Osteoblast (primary cell): ENCODE results near the gene NKX1-2. TPM values are rescaled to one million over a fixed set of nuclear protein-coding genes. Genes with fewer than 3 reads are reported as not detected.

Source experiments
- DNase-seq: peaks from one replicate; pipeline ENCODE4 v3.0.0; 2011; ENCODE audit warnings: low spot score, mixed read lengths; ENCODE audit not compliant: insufficient read length; ENCODE audit errors: missing footprints
- H2AFZ ChIP-seq: 2 replicates; pipeline ENCODE4 v1.6.0; 2011; ENCODE audit warnings: mild to moderate bottlenecking, low read length
- H3K27ac ChIP-seq: 2 replicates; pipeline ENCODE4 v1.5.1; 2011; ENCODE audit warnings: mild to moderate bottlenecking, low read depth, low read length, moderate library complexity
- H3K27me3 ChIP-seq: 2 replicates; pipeline ENCODE4 v1.6.0; 2012; ENCODE audit warnings: mild to moderate bottlenecking, control low read depth, inconsistent platforms, low read length, moderate library complexity; ENCODE audit not compliant: insufficient read depth
- H3K36me3 ChIP-seq: 2 replicates; pipeline ENCODE4 v1.5.1; 2011; ENCODE audit warnings: mild to moderate bottlenecking, low read length, control low read depth, moderate library complexity; ENCODE audit not compliant: insufficient read depth
- H3K4me1 ChIP-seq: 2 replicates; pipeline ENCODE4 v1.5.1; 2011; ENCODE audit warnings: mild to moderate bottlenecking, low read length, control low read depth, moderate library complexity; ENCODE audit not compliant: insufficient read depth
- H3K4me2 ChIP-seq: 2 replicates; pipeline ENCODE4 v1.6.0; 2011; ENCODE audit warnings: mild to moderate bottlenecking, low read length; ENCODE audit not compliant: insufficient read depth
- H3K4me3 ChIP-seq: fragments of 200-600 bp; sonication (generic); 3 replicates; pipeline ENCODE4 v1.5.1; 2012; ENCODE audit warnings: mild to moderate bottlenecking, low read length, inconsistent platforms; ENCODE audit not compliant: insufficient read depth
- H3K79me2 ChIP-seq: 2 replicates; pipeline ENCODE4 v1.6.0; 2012; ENCODE audit warnings: mild to moderate bottlenecking, low read length, control low read depth, inconsistent platforms; ENCODE audit not compliant: insufficient read depth
- H3K9me3 ChIP-seq: 2 replicates; pipeline ENCODE4 v1.5.1; 2011; ENCODE audit warnings: low read depth, low read length, control low read depth
- H4K20me1 ChIP-seq: 2 replicates; pipeline ENCODE4 v1.6.0; 2012; ENCODE audit warnings: mild to moderate bottlenecking, low read length, control low read depth; ENCODE audit not compliant: insufficient read depth
- CTCF ChIP-seq: IDR thresholded peaks from 2 replicates; pipeline ENCODE4 v1.5.1; 2011; ENCODE audit warnings: mild to moderate bottlenecking, low read depth, low read length, moderate library complexity; ENCODE audit errors: extremely low read depth
- total RNA-seq: library from RNA; depleted of rRNA; stranded (reverse); fragments of >200 nt; gene quantifications from 2 replicates; pipeline ENCODE4 v1.2.3, GENCODE V29; 2012

NKX1-2 gene
- total RNA-seq, 1 donor, result not detected

- no peaks in the 10 kb centered on the region for H3K4me1 ChIP-seq
- no peak overlapping the region for H3K27ac ChIP-seq
- H3K27me3 ChIP-seq, result no peaks in the 10 kb centered on the region
- TF ChIP-seq CTCF, result no peak
- no peak for DNase-seq
- H4K20me1 ChIP-seq, result peaks cover 8% of the 10 kb centered on the region
- H2AFZ ChIP-seq, result no peak overlapping the region
- H3K36me3 ChIP-seq, result no peaks in the 10 kb centered on the region
- no peaks in the 10 kb centered on the region for H3K9me3 ChIP-seq
- H3K4me2 ChIP-seq, result no peak overlapping the region
- no peaks in the 10 kb centered on the region for H3K79me2 ChIP-seq
- H3K4me3 ChIP-seq, result no peak overlapping the region
Observed at GRCh38 chr10:124464028-124464965, 14.5 kb upstream of the NKX1-2 start.

GRCh38 chr10:124462348-124462695 is 12.5 kb upstream of the NKX1-2 start:
- Histone ChIP-seq H3K4me3 (peak overlapping the region; percentile 85), H4K20me1 (peaks cover 8% of the 10 kb centered on the region), H3K79me2 (no peaks in the 10 kb centered on the region), H3K27me3 (peaks cover 3% of the 10 kb centered on the region), H3K27ac (no peak overlapping the region), H3K9me3 (no peaks in the 10 kb centered on the region), H3K4me1 (no peaks in the 10 kb centered on the region), H2AFZ (peak overlapping the region; percentile 96), H3K36me3 (no peaks in the 10 kb centered on the region), H3K4me2 (peak overlapping the region; percentile 83)
- no peak for DNase-seq
- no peak for TF ChIP-seq CTCF

GRCh38 chr10:124461642-124462347 is 12.0 kb upstream of the NKX1-2 start, which contains the start of gene LHPP:
Gene LHPP, plus strand, starts transcription at chr10:124461823. Its CDS starts 40 bp downstream, at chr10:124461863.
- no peaks in the 10 kb centered on the region for H3K9me3 ChIP-seq
- no peak within 1 kb of the TSS for H3K27ac ChIP-seq
- no peaks in the 10 kb centered on the region for H3K4me1 ChIP-seq
- TF ChIP-seq CTCF, result no peak
- peaks cover 8% of the 10 kb centered on the region for H4K20me1 ChIP-seq
- peak within 1 kb of the TSS; percentile 85 for H3K4me3 ChIP-seq
- peak within 1 kb of the TSS; percentile 96 for H2AFZ ChIP-seq
- peaks cover 5% of the 10 kb centered on the region for H3K27me3 ChIP-seq
- peak within 1 kb of the TSS; percentile 83 for H3K4me2 ChIP-seq
- no peaks in the 10 kb centered on the region for H3K36me3 ChIP-seq
- DNase-seq, result peak; percentile 100
- H3K79me2 ChIP-seq, result no peaks in the 10 kb centered on the region

GRCh38 chr10:124460144-124460543 is 10.3 kb upstream of the NKX1-2 start:
- H3K79me2 ChIP-seq, result no peaks in the 10 kb centered on the region
- no peaks in the 10 kb centered on the region for H3K4me1 ChIP-seq
- no peak overlapping the region for H3K27ac ChIP-seq
- H4K20me1 ChIP-seq, result peaks cover 4% of the 10 kb centered on the region
- peaks cover 18% of the 10 kb centered on the region for H3K27me3 ChIP-seq
- DNase-seq, result no peak
- H2AFZ ChIP-seq, result no peak overlapping the region
- no peak overlapping the region for H3K4me3 ChIP-seq
- no peak for TF ChIP-seq CTCF
- no peaks in the 10 kb centered on the region for H3K9me3 ChIP-seq
- no peaks in the 10 kb centered on the region for H3K36me3 ChIP-seq
- no peak overlapping the region for H3K4me2 ChIP-seq
